HG02623 (cell line): Measurements from ENCODE around the gene SEPTIN5.

ENCODE experiments used
- ATAC-seq: cut with Tn5 transposase; IDR thresholded peaks from one replicate; pipeline ENCODE4 v1.9.1; 2021; ENCODE audit warnings: moderate library complexity; ENCODE audit not compliant: unreplicated experiment

Gene SEPTIN5

GRCh38 chr22:19760058-19760950 is 46.0 kb downstream of the SEPTIN5 start, which contains the start of gene TBX1:
Gene TBX1, plus strand, starts transcription at chr22:19760778. Its CDS starts 66 bp downstream, at chr22:19760844.
- ATAC-seq, result no peak

- no peak for ATAC-seq
Observed at GRCh38 chr22:19760951-19761724, 46.8 kb downstream of the SEPTIN5 start.

GRCh38 chr22:19761725-19762567 is 47.6 kb downstream of the SEPTIN5 start:
- no peak for ATAC-seq

- ATAC-seq, result no peak
Observed at GRCh38 chr22:19762568-19763457, 48.5 kb downstream of the SEPTIN5 start.

GRCh38 chr22:19763458-19764298 is 49.4 kb downstream of the SEPTIN5 start:
- no peak for ATAC-seq

- no peak for ATAC-seq
Observed at GRCh38 chr22:19764299-19764593, 49.9 kb downstream of the SEPTIN5 start.

- ATAC-seq, result no peak
Observed at GRCh38 chr22:19764636-19765476, 50.6 kb downstream of the SEPTIN5 start.

GRCh38 chr22:19765477-19766239 is 51.4 kb downstream of the SEPTIN5 start:
- no peak for ATAC-seq

GRCh38 chr22:19766240-19766510 is 51.9 kb downstream of the SEPTIN5 start:
- no peak for ATAC-seq

- no peak for ATAC-seq
Observed at GRCh38 chr22:19766511-19767426, 52.5 kb downstream of the SEPTIN5 start.

GRCh38 chr22:19767427-19768341 is 53.4 kb downstream of the SEPTIN5 start:
- ATAC-seq, result no peak

- ATAC-seq, result no peak
Observed at GRCh38 chr22:19769393-19769715, 55.1 kb downstream of the SEPTIN5 start.

- ATAC-seq, result no peak
Observed at GRCh38 chr22:19770349-19771220, 56.3 kb downstream of the SEPTIN5 start.

GRCh38 chr22:19772422-19772672 is 58.0 kb downstream of the SEPTIN5 start:
- no peak for ATAC-seq
